GM23338 (cell line): Measurements from ENCODE around the gene BCL2L15.

ENCODE experiments used
- EZH2 ChIP-seq: fragments of 200-600 bp; sonication (generic); IDR thresholded peaks from one replicate; pipeline ENCODE4 v1.8.0; 2017; ENCODE audit warnings: antibody characterized with exemption, mild to moderate bottlenecking, low read depth; ENCODE audit not compliant: unreplicated experiment
- EZH2phosphoT487 ChIP-seq: fragments of 200-600 bp; sonication (generic); IDR thresholded peaks from one replicate; pipeline ENCODE4 v1.8.1; 2018; ENCODE audit warnings: antibody characterized with exemption; ENCODE audit not compliant: unreplicated experiment
- JUNB ChIP-seq: IDR thresholded peaks from one replicate; pipeline ENCODE4 v1.6.1; 2016; ENCODE audit warnings: antibody characterized with exemption; ENCODE audit not compliant: unreplicated experiment
- NANOG ChIP-seq: IDR thresholded peaks from 2 replicates; pipeline ENCODE4 v1.6.1; 2016; ENCODE audit warnings: antibody characterized with exemption, borderline replicate concordance
- POLR2AphosphoS5 ChIP-seq: IDR thresholded peaks from 2 replicates; pipeline ENCODE4 v1.6.1; 2016; ENCODE audit warnings: antibody characterized with exemption, low read depth
- ZNF114 ChIP-seq: fragments of 250-450 bp; sonication (Bioruptor Pico); IDR thresholded peaks from 2 replicates; pipeline ENCODE4 v1.5.0; 2020; ENCODE audit warnings: mild to moderate bottlenecking, moderate library complexity
- ZNF331 ChIP-seq: fragments of 250-450 bp; sonication (Bioruptor Pico); IDR thresholded peaks from 2 replicates; pipeline ENCODE4 v1.5.0; 2020; ENCODE audit warnings: low read depth, mild to moderate bottlenecking, moderate library complexity
- TF ChIP-seq, protein P1 (sequence below), 2 experiments: fragments of 200-600 bp in 1 of 2; sonication (generic) in 1 of 2; conservative IDR thresholded peaks; 2 replicates each; pipeline versions ENCODE4 v1.5.1 to v1.6.1; 2016 to 2017; ENCODE audit warnings: antibody characterized with exemption in 2 of 2, low read depth in 2 of 2, mild to moderate bottlenecking in 2 of 2, moderate library complexity in 1 of 2
- TF ChIP-seq, protein P2 (sequence below): IDR thresholded peaks from one replicate; pipeline ENCODE4 v1.6.1; 2018; ENCODE audit warnings: antibody characterized with exemption; ENCODE audit not compliant: unreplicated experiment
- TF ChIP-seq, protein P3 (sequence below): IDR thresholded peaks from 2 replicates; pipeline ENCODE4 v1.6.1; 2016; ENCODE audit warnings: antibody characterized with exemption

DNA sequence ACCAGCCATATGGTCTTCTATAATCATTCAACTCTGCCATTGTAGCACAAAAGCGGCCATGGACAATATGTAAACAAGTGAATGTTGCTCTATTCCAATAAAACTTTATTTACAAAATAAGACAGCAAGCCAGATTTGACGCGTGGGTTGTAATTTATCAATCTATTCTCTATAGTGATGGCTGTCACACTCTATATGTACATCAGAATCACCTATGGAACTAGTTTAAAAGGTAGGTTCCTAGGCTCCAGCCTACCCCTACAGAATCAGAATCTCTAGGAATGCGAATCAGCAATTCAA is 7.7 kb downstream of the BCL2L15 start:
- TF ChIP-seq, protein P1, sequence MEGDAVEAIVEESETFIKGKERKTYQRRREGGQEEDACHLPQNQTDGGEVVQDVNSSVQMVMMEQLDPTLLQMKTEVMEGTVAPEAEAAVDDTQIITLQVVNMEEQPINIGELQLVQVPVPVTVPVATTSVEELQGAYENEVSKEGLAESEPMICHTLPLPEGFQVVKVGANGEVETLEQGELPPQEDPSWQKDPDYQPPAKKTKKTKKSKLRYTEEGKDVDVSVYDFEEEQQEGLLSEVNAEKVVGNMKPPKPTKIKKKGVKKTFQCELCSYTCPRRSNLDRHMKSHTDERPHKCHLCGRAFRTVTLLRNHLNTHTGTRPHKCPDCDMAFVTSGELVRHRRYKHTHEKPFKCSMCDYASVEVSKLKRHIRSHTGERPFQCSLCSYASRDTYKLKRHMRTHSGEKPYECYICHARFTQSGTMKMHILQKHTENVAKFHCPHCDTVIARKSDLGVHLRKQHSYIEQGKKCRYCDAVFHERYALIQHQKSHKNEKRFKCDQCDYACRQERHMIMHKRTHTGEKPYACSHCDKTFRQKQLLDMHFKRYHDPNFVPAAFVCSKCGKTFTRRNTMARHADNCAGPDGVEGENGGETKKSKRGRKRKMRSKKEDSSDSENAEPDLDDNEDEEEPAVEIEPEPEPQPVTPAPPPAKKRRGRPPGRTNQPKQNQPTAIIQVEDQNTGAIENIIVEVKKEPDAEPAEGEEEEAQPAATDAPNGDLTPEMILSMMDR (conservative IDR thresholded peaks at IDR 0.05; ENCODE audit: low read depth in 2 of 2) = no peak
- TF ChIP-seq EZH2 = no peak
- TF ChIP-seq POLR2AphosphoS5 = no peak
- no peak for TF ChIP-seq NANOG
- TF ChIP-seq, protein P2, sequence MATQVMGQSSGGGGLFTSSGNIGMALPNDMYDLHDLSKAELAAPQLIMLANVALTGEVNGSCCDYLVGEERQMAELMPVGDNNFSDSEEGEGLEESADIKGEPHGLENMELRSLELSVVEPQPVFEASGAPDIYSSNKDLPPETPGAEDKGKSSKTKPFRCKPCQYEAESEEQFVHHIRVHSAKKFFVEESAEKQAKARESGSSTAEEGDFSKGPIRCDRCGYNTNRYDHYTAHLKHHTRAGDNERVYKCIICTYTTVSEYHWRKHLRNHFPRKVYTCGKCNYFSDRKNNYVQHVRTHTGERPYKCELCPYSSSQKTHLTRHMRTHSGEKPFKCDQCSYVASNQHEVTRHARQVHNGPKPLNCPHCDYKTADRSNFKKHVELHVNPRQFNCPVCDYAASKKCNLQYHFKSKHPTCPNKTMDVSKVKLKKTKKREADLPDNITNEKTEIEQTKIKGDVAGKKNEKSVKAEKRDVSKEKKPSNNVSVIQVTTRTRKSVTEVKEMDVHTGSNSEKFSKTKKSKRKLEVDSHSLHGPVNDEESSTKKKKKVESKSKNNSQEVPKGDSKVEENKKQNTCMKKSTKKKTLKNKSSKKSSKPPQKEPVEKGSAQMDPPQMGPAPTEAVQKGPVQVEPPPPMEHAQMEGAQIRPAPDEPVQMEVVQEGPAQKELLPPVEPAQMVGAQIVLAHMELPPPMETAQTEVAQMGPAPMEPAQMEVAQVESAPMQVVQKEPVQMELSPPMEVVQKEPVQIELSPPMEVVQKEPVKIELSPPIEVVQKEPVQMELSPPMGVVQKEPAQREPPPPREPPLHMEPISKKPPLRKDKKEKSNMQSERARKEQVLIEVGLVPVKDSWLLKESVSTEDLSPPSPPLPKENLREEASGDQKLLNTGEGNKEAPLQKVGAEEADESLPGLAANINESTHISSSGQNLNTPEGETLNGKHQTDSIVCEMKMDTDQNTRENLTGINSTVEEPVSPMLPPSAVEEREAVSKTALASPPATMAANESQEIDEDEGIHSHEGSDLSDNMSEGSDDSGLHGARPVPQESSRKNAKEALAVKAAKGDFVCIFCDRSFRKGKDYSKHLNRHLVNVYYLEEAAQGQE = no peak
- TF ChIP-seq JUNB = no peak
- TF ChIP-seq, protein P3, sequence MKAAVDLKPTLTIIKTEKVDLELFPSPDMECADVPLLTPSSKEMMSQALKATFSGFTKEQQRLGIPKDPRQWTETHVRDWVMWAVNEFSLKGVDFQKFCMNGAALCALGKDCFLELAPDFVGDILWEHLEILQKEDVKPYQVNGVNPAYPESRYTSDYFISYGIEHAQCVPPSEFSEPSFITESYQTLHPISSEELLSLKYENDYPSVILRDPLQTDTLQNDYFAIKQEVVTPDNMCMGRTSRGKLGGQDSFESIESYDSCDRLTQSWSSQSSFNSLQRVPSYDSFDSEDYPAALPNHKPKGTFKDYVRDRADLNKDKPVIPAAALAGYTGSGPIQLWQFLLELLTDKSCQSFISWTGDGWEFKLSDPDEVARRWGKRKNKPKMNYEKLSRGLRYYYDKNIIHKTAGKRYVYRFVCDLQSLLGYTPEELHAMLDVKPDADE = no peak
- TF ChIP-seq EZH2phosphoT487 = no peak
- TF ChIP-seq ZNF114 (CRISPR knock-in tag) = no peak
- TF ChIP-seq ZNF331 (CRISPR knock-in tag) = no peak
